Measurements from ENCODE around the gene CATSPER1.

Gene CATSPER1

GRCh38 chr11:65968600-65969482 lies 57.4 kb downstream of the CATSPER1 start:
- no peak for DNase-seq (ENCODE audit: low read depth)

GRCh38 chr11:65967329-65967934 lies 58.8 kb downstream of the CATSPER1 start:
- DNase-seq (ENCODE audit: low read depth), result no peak
